HG03378 (cell line): ENCODE results near the gene VAMP2.

ENCODE experiments used
- ATAC-seq: cut with Tn5 transposase; IDR thresholded peaks from one replicate; pipeline ENCODE4 v1.9.1; 2021; ENCODE audit warnings: mild to moderate bottlenecking, moderate library complexity; ENCODE audit not compliant: unreplicated experiment

VAMP2 gene

GRCh38 chr17:8124350-8125153 lies 38.2 kb downstream of the VAMP2 start:
- no peak for ATAC-seq

- no peak for ATAC-seq
These were observed 38.9 kb downstream of the VAMP2 start, which contains the start of gene HES7 for GRCh38 chr17:8123695-8124349. TSS of gene HES7 (minus strand) at chr17:8124106. CDS start at chr17:8124084, 22 bp downstream.

- ATAC-seq, result no peak
These were observed 39.6 kb downstream of the VAMP2 start for GRCh38 chr17:8122924-8123694.

- ATAC-seq, result no peak
These were observed 40.3 kb downstream of the VAMP2 start for GRCh38 chr17:8122422-8122923.

- ATAC-seq, result no peak
These were observed 40.9 kb downstream of the VAMP2 start for GRCh38 chr17:8121681-8122421.

GRCh38 chr17:8121407-8121680 lies 41.4 kb downstream of the VAMP2 start:
- ATAC-seq, result no peak

GRCh38 chr17:8120520-8121406 lies 42.0 kb downstream of the VAMP2 start:
- ATAC-seq, result no peak

- peak; percentile 51 for ATAC-seq
These were observed 42.9 kb downstream of the VAMP2 start for GRCh38 chr17:8119581-8120519.

- ATAC-seq, result no peak
These were observed 43.8 kb downstream of the VAMP2 start for GRCh38 chr17:8118769-8119580.

GRCh38 chr17:8117980-8118768 lies 44.6 kb downstream of the VAMP2 start, which contains the start of gene ALOXE3:
TSS of gene ALOXE3 (minus strand) at chr17:8118514. CDS start at chr17:8117990, 524 bp downstream.
- ATAC-seq, result no peak

GRCh38 chr17:8117367-8117979 lies 45.3 kb downstream of the VAMP2 start:
- no peak for ATAC-seq

GRCh38 chr17:8116776-8117175 lies 46.0 kb downstream of the VAMP2 start:
- ATAC-seq, result no peak

GRCh38 chr17:8110907-8111306 lies 51.8 kb downstream of the VAMP2 start:
- ATAC-seq, result no peak

- no peak for ATAC-seq
These were observed 52.3 kb downstream of the VAMP2 start for GRCh38 chr17:8110456-8110804.

- no peak for ATAC-seq
These were observed 52.9 kb downstream of the VAMP2 start for GRCh38 chr17:8109661-8110455.
